ENCODE data around the gene IGDCC3.

IGDCC3 gene

GRCh38 chr15:65396283-65396964, 18.6 kb upstream of the IGDCC3 start:
- Histone ChIP-seq H3K4me3 (ENCODE audit: low read depth, low read length, poor library complexity, severe bottlenecking) (no peak overlapping the region), H3K27ac (ENCODE audit: low read depth, low read length, poor library complexity, severe bottlenecking) (no peak overlapping the region), H3K4me1 (ENCODE audit: insufficient read depth, low read length, severe bottlenecking) (no peaks in the 10 kb centered on the region), H3K9ac (ENCODE audit: low read length) (no peak overlapping the region), H3K4me2 (ENCODE audit: low read length) (no peak overlapping the region), H3F3A (ENCODE audit: insufficient read depth, low read length) (no peaks in the 10 kb centered on the region), H4K20me1 (ENCODE audit: insufficient read depth, low read length) (no peaks in the 10 kb centered on the region), H3K36me3 (ENCODE audit: insufficient read depth, low read length) (no peaks in the 10 kb centered on the region), H2AFZ (ENCODE audit: low read length) (no peak overlapping the region), H3K27me3 (ENCODE audit: insufficient read depth, low read length) (no peaks in the 10 kb centered on the region), H3K9me2 (ENCODE audit: low read depth, low read length) (no peaks in the 10 kb centered on the region), H3K9me3 (ENCODE audit: low read length) (no peaks in the 10 kb centered on the region), H3K79me2 (ENCODE audit: insufficient read depth, low read length) (no peaks in the 10 kb centered on the region)
- no peak for TF ChIP-seq EZH2 (IDR thresholded peaks at IDR 0.05; ENCODE audit: borderline replicate concordance, low read length)
- no peak for TF ChIP-seq CTCF (IDR thresholded peaks at IDR 0.05; ENCODE audit: low read length)

GRCh38 chr15:65395567-65396202, 17.9 kb upstream of the IGDCC3 start:
- no peaks in the 10 kb centered on the region for H3K9me3 ChIP-seq (ENCODE audit: low read length)
- no peak overlapping the region for H3K4me2 ChIP-seq (ENCODE audit: low read length)
- TF ChIP-seq EZH2 (IDR thresholded peaks at IDR 0.05; ENCODE audit: borderline replicate concordance, low read length) = no peak
- no peak for TF ChIP-seq CTCF (IDR thresholded peaks at IDR 0.05; ENCODE audit: low read length)
- no peaks in the 10 kb centered on the region for H3K27me3 ChIP-seq (ENCODE audit: insufficient read depth, low read length)
- H3K4me1 ChIP-seq (ENCODE audit: insufficient read depth, low read length, severe bottlenecking) = no peaks in the 10 kb centered on the region
- no peak overlapping the region for H2AFZ ChIP-seq (ENCODE audit: low read length)
- no peak overlapping the region for H3K4me3 ChIP-seq (ENCODE audit: low read depth, low read length, poor library complexity, severe bottlenecking)
- H3F3A ChIP-seq (ENCODE audit: insufficient read depth, low read length) = no peaks in the 10 kb centered on the region
- H3K79me2 ChIP-seq (ENCODE audit: insufficient read depth, low read length) = no peaks in the 10 kb centered on the region
- no peaks in the 10 kb centered on the region for H4K20me1 ChIP-seq (ENCODE audit: insufficient read depth, low read length)
- H3K9ac ChIP-seq (ENCODE audit: low read length) = no peak overlapping the region
- no peak overlapping the region for H3K27ac ChIP-seq (ENCODE audit: low read depth, low read length, poor library complexity, severe bottlenecking)
- no peaks in the 10 kb centered on the region for H3K9me2 ChIP-seq (ENCODE audit: low read depth, low read length)
- no peaks in the 10 kb centered on the region for H3K36me3 ChIP-seq (ENCODE audit: insufficient read depth, low read length)

GRCh38 chr15:65394936-65395335, 17.1 kb upstream of the IGDCC3 start:
- H3K9me3 ChIP-seq (ENCODE audit: low read length) = no peaks in the 10 kb centered on the region
- no peaks in the 10 kb centered on the region for H3K4me1 ChIP-seq (ENCODE audit: insufficient read depth, low read length, severe bottlenecking)
- H3K9ac ChIP-seq (ENCODE audit: low read length) = no peak overlapping the region
- no peaks in the 10 kb centered on the region for H3F3A ChIP-seq (ENCODE audit: insufficient read depth, low read length)
- no peaks in the 10 kb centered on the region for H3K9me2 ChIP-seq (ENCODE audit: low read depth, low read length)
- no peak overlapping the region for H3K4me2 ChIP-seq (ENCODE audit: low read length)
- H3K79me2 ChIP-seq (ENCODE audit: insufficient read depth, low read length) = no peaks in the 10 kb centered on the region
- H2AFZ ChIP-seq (ENCODE audit: low read length) = no peak overlapping the region
- H3K27ac ChIP-seq (ENCODE audit: low read depth, low read length, poor library complexity, severe bottlenecking) = no peak overlapping the region
- no peak overlapping the region for H3K4me3 ChIP-seq (ENCODE audit: low read depth, low read length, poor library complexity, severe bottlenecking)
- no peaks in the 10 kb centered on the region for H3K36me3 ChIP-seq (ENCODE audit: insufficient read depth, low read length)
- no peaks in the 10 kb centered on the region for H4K20me1 ChIP-seq (ENCODE audit: insufficient read depth, low read length)
- no peaks in the 10 kb centered on the region for H3K27me3 ChIP-seq (ENCODE audit: insufficient read depth, low read length)
- TF ChIP-seq CTCF (IDR thresholded peaks at IDR 0.05; ENCODE audit: low read length) (no peak), EZH2 (IDR thresholded peaks at IDR 0.05; ENCODE audit: borderline replicate concordance, low read length) (no peak)
